HCT116 (cell line): Measurements from ENCODE around the gene SGK1. TPM values are rescaled to one million over a fixed set of nuclear protein-coding genes. Genes with fewer than 3 reads are reported as not detected.

ENCODE experiments used
- ATAC-seq: fragments of 200-7000 bp; cut with Tn5 transposase; 2 replicates; pipeline ENCODE4 v1.9.1; 2020; ENCODE audit warnings: mild to moderate bottlenecking, moderate library complexity
- BruUV-seq: library from RNA; stranded (reverse); fragments of 400-500 nt; replicated peaks from 2 replicates; lab custom pipeline; 2021; lab: Mats Ljungman, UMichigan
- CTCF ChIA-PET: fragments of 300-600 bp; sonication (Branson Sonifier 250); formaldehyde crosslinking; loops from one replicate; lab custom pipeline; 2021; ENCODE audit warnings: antibody characterized with exemption; lab: Charles Lee
- POLR2A ChIA-PET: fragments of 300-600, 350-600 bp; sonication (Branson Sonifier 250); formaldehyde crosslinking; loops from one replicate; lab custom pipeline; 2021; ENCODE audit warnings: antibody characterized with exemption; lab: Charles Lee
- RAD21 ChIA-PET, 2 experiments: fragments of 300-600 bp; sonication (Branson Sonifier 250); formaldehyde crosslinking; loops; one replicate each; lab custom pipeline; 2023; ENCODE audit warnings: low total read pairs in 2 of 2; ENCODE audit not compliant: uncharacterized antibody in 2 of 2, unreplicated experiment in 2 of 2, low non-redundant PET in 1 of 2; lab: Charles Lee
- DNase-seq: peaks from one replicate; pipeline ENCODE4 v3.0.0-alpha.2; 2010; ENCODE audit warnings: low read depth, low spot score
- H2AFZ ChIP-seq: fragments of 200-600 bp; shearing (Covaris generic), sonication (generic); 2 replicates; pipeline ENCODE4 v1.6.1; 2017; ENCODE audit warnings: low read depth, mixed run types, mixed read lengths, antibody characterized with exemption, low read length; ENCODE audit not compliant: poor library complexity, severe bottlenecking
- H3K27ac ChIP-seq: 2 replicates; pipeline ENCODE4 v1.5.1; 2012; ENCODE audit warnings: low read depth, low read length
- H3K27me3 ChIP-seq: fragments of 200-600 bp; sonication (generic); 2 replicates; pipeline ENCODE4 v1.6.1; 2016; ENCODE audit warnings: mixed run types, low read length, mixed read lengths; ENCODE audit not compliant: insufficient read depth
- H3K36me3 ChIP-seq, 2 experiments: fragments of 200-500 bp in 1 of 2; fragments of 200-600 bp in 1 of 2; sonication (Bioruptor generic) in 1 of 2; sonication (generic) in 1 of 2; 2 replicates each; pipeline versions ENCODE4 v1.5.1 to v1.6.1; 2014 to 2016; ENCODE audit warnings: low read length in 2 of 2, inconsistent platforms in 1 of 2, mixed read lengths in 1 of 2, mixed run types in 1 of 2; ENCODE audit not compliant: insufficient read depth in 2 of 2, control insufficient read depth in 1 of 2
- H3K4me1 ChIP-seq, 2 experiments: fragments of 200-600 bp in 1 of 2; sonication (generic) in 1 of 2; 2 replicates each; pipeline versions ENCODE4 v1.5.1 to v1.6.1; 2012 to 2017; ENCODE audit warnings: low read length in 2 of 2, inconsistent platforms in 1 of 2, mild to moderate bottlenecking in 1 of 2, mixed read lengths in 1 of 2, mixed run types in 1 of 2, moderate library complexity in 1 of 2; ENCODE audit not compliant: insufficient read depth in 2 of 2, control insufficient read depth in 1 of 2
- H3K4me2 ChIP-seq: fragments of 200-600 bp; sonication (generic); 2 replicates; pipeline ENCODE4 v1.6.1; 2017; ENCODE audit warnings: mixed run types, low read length, mixed read lengths
- H3K4me3 ChIP-seq, 2 experiments: fragments of 200-600 bp in 1 of 2; sonication (generic) in 1 of 2; replicated peaks in 1 of 2; 2 replicates each; pipeline ENCODE4 v1.5.1; 2011 to 2016; ENCODE audit warnings: low read length in 2 of 2, control low read depth in 1 of 2, low read depth in 1 of 2, mild to moderate bottlenecking in 1 of 2, mixed read lengths in 1 of 2, mixed run types in 1 of 2
- H3K79me2 ChIP-seq: fragments of 200-600 bp; sonication (generic); 2 replicates; pipeline ENCODE4 v1.6.1; 2017; ENCODE audit warnings: mild to moderate bottlenecking, mixed run types, low read length, moderate library complexity, mixed read lengths; ENCODE audit not compliant: insufficient read depth
- H3K9ac ChIP-seq: fragments of 200-600 bp; sonication (generic); 2 replicates; pipeline ENCODE4 v1.6.1; 2016; ENCODE audit warnings: low read length, mixed read lengths
- H3K9me2 ChIP-seq: fragments of 200-600 bp; sonication (generic), shearing (Covaris generic); 2 replicates; pipeline ENCODE4 v1.6.1; 2017; ENCODE audit warnings: mixed run types, mild to moderate bottlenecking, moderate library complexity; ENCODE audit not compliant: insufficient read depth
- H3K9me3 ChIP-seq, 2 experiments: fragments of 200-500 bp in 1 of 2; fragments of 200-600 bp in 1 of 2; sonication (Bioruptor generic) in 1 of 2; sonication (generic) in 1 of 2; 2 replicates each; pipeline ENCODE4 v1.6.1; 2014 to 2017; ENCODE audit warnings: low read length in 2 of 2, mixed read lengths in 2 of 2, inconsistent platforms in 1 of 2, low read depth in 1 of 2, mild to moderate bottlenecking in 1 of 2, mixed run types in 1 of 2, moderate library complexity in 1 of 2; ENCODE audit not compliant: control insufficient read depth in 1 of 2, insufficient read depth in 1 of 2
- H4K20me1 ChIP-seq: fragments of 200-600 bp; sonication (generic), shearing (Covaris generic); 2 replicates; pipeline ENCODE4 v1.6.1; 2017; ENCODE audit warnings: mixed run types, mild to moderate bottlenecking, moderate library complexity; ENCODE audit not compliant: insufficient read depth
- CBX3 ChIP-seq: IDR thresholded peaks from 2 replicates; pipeline ENCODE4 v1.6.1; 2012; ENCODE audit warnings: low read depth
- EGR1 ChIP-seq: IDR thresholded peaks from 2 replicates; pipeline ENCODE4 v1.6.1; 2012; ENCODE audit warnings: low read depth
- ELF1 ChIP-seq: IDR thresholded peaks from 2 replicates; pipeline ENCODE4 v1.6.1; 2012; ENCODE audit warnings: low read depth, borderline replicate concordance
- EZH2 ChIP-seq: fragments of 200-600 bp; sonication (generic); IDR thresholded peaks from 2 replicates; pipeline ENCODE4 v1.6.1; 2017; ENCODE audit warnings: antibody characterized with exemption, mixed run types
- EZH2phosphoT487 ChIP-seq: fragments of 200-600 bp; IDR thresholded peaks from 2 replicates; pipeline ENCODE4 v1.6.1; 2018; ENCODE audit warnings: antibody characterized with exemption, borderline replicate concordance
- FOSL1 ChIP-seq: IDR thresholded peaks from 2 replicates; pipeline ENCODE4 v1.6.1; 2012; ENCODE audit warnings: low read depth
- JUND ChIP-seq: IDR thresholded peaks from 2 replicates; pipeline ENCODE4 v1.6.1; 2012
- POLR2AphosphoS5 ChIP-seq: IDR thresholded peaks from 2 replicates; pipeline ENCODE4 v1.6.1; 2011; ENCODE audit warnings: mild to moderate bottlenecking, low read depth, low read length, moderate library complexity
- RAD21 ChIP-seq: IDR thresholded peaks from 2 replicates; pipeline ENCODE4 v1.6.1; 2012; ENCODE audit warnings: low read depth, mild to moderate bottlenecking
- SP1 ChIP-seq: IDR thresholded peaks from 2 replicates; pipeline ENCODE4 v1.6.1; 2012; ENCODE audit warnings: low read depth
- TCF7L2 ChIP-seq: IDR thresholded peaks from 2 replicates; pipeline ENCODE4 v1.7.0; 2011; ENCODE audit warnings: borderline replicate concordance, inconsistent platforms; ENCODE audit not compliant: insufficient read depth, insufficient read length; ENCODE audit errors: extremely low read depth
- YY1 ChIP-seq: IDR thresholded peaks from 2 replicates; pipeline ENCODE4 v1.6.1; 2011; ENCODE audit warnings: low read length, low read depth, moderate library complexity, mild to moderate bottlenecking; ENCODE audit not compliant: insufficient replicate concordance; ENCODE audit errors: extremely low read depth
- ZNF274 ChIP-seq: fragments of 200-500 bp; sonication (Bioruptor generic); IDR thresholded peaks from 2 replicates; pipeline ENCODE4 v1.6.1; 2014; ENCODE audit warnings: mild to moderate bottlenecking, low read depth, low read length, inconsistent platforms
- intact Hi-C: fragments of 100-400 bp; cut with micrococcal nuclease; formaldehyde crosslinking; loops from 2 replicates; pipeline ENCODE4 v1.10.0; 2022
- total RNA-seq: library from RNA; stranded (reverse); gene quantifications from one replicate; pipeline ENCODE4 v1.2.1, GENCODE V29; 2021; ENCODE audit not compliant: unreplicated experiment
- TF ChIP-seq, protein P1 (sequence below): IDR thresholded peaks from 2 replicates; pipeline ENCODE4 v1.6.1; 2012
- TF ChIP-seq, protein P2 (sequence below): IDR thresholded peaks from 2 replicates; pipeline ENCODE4 v1.6.1; 2011; ENCODE audit warnings: mild to moderate bottlenecking, low read length, moderate library complexity; ENCODE audit not compliant: insufficient replicate concordance; ENCODE audit errors: extremely low read depth
- TF ChIP-seq, protein P3 (sequence below): IDR thresholded peaks from 2 replicates; pipeline ENCODE4 v1.6.1; 2012; ENCODE audit warnings: low read depth
- TF ChIP-seq, protein P4 (sequence below), 3 experiments: fragments of 200-600 bp in 1 of 3; sonication (generic) in 1 of 3; IDR thresholded peaks in 2 of 3; conservative IDR thresholded peaks in 1 of 3; 2 replicates each; pipeline ENCODE4 v1.5.1; 2012 to 2017; ENCODE audit warnings: low read depth in 2 of 3, low read length in 2 of 3, antibody characterized with exemption in 1 of 3, borderline replicate concordance in 1 of 3, control low read depth in 1 of 3, mild to moderate bottlenecking in 1 of 3, mixed read lengths in 1 of 3, mixed run types in 1 of 3, moderate library complexity in 1 of 3; ENCODE audit not compliant: insufficient read depth in 1 of 3

SGK1 gene
- total RNA-seq, 1 experiment from 2014 or later: 4.5 TPM

DNA sequence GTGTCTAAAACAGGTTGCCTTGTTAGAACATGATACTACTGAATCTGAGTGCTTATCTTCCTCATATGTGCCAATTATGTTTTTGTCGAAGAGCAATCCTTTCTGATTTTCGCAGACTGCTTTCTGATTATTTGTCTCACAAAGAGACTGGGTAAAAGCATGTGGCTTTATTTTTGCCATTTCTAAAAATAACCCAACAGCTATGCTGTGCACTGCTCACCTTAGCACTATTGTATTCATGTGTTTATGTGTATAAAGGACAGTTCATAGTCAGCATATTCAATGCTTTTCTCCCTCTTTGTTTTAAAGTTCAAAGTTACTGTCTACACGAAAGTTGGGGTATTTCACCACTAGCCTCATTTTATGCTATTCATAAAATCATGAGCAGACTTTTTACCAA, 127.0 kb downstream of the SGK1 start:
- ATAC-seq: no peak
- ChIA-PET RAD21 (no interaction called here), CTCF (no interaction called here), POLR2A (no interaction called here)
- no peaks in the 10 kb centered on the region for H3K79me2 ChIP-seq
- H3K4me3 ChIP-seq: no peak overlapping the region
- no peak overlapping the region for H3K27ac ChIP-seq
- no peak for DNase-seq
- no peaks in the 10 kb centered on the region for H3K27me3 ChIP-seq
- H3K9me3 ChIP-seq: no peaks in the 10 kb centered on the region
- no TSS peak for BruUV-seq
- H3K9me2 ChIP-seq: no peaks in the 10 kb centered on the region
- intact Hi-C loops: no loop called here
- H3K36me3 ChIP-seq: no peaks in the 10 kb centered on the region
- H2AFZ ChIP-seq: no peak overlapping the region
- H4K20me1 ChIP-seq: no peaks in the 10 kb centered on the region
- no peak overlapping the region for H3K4me2 ChIP-seq
- TF ChIP-seq, protein P1, sequence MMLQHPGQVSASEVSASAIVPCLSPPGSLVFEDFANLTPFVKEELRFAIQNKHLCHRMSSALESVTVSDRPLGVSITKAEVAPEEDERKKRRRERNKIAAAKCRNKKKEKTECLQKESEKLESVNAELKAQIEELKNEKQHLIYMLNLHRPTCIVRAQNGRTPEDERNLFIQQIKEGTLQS: no peak
- TF ChIP-seq JUND (no peak), EGR1 (no peak), POLR2AphosphoS5 (no peak), YY1 (no peak), ZNF274 (no peak), ELF1 (no peak), EZH2 (no peak), FOSL1 (no peak), TCF7L2 (no peak), SP1 (no peak), EZH2phosphoT487 (no peak), CBX3 (no peak), RAD21 (no peak)
- TF ChIP-seq, protein P2, sequence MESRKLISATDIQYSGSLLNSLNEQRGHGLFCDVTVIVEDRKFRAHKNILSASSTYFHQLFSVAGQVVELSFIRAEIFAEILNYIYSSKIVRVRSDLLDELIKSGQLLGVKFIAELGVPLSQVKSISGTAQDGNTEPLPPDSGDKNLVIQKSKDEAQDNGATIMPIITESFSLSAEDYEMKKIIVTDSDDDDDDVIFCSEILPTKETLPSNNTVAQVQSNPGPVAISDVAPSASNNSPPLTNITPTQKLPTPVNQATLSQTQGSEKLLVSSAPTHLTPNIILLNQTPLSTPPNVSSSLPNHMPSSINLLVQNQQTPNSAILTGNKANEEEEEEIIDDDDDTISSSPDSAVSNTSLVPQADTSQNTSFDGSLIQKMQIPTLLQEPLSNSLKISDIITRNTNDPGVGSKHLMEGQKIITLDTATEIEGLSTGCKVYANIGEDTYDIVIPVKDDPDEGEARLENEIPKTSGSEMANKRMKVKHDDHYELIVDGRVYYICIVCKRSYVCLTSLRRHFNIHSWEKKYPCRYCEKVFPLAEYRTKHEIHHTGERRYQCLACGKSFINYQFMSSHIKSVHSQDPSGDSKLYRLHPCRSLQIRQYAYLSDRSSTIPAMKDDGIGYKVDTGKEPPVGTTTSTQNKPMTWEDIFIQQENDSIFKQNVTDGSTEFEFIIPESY: no peak
- TF ChIP-seq, protein P3, sequence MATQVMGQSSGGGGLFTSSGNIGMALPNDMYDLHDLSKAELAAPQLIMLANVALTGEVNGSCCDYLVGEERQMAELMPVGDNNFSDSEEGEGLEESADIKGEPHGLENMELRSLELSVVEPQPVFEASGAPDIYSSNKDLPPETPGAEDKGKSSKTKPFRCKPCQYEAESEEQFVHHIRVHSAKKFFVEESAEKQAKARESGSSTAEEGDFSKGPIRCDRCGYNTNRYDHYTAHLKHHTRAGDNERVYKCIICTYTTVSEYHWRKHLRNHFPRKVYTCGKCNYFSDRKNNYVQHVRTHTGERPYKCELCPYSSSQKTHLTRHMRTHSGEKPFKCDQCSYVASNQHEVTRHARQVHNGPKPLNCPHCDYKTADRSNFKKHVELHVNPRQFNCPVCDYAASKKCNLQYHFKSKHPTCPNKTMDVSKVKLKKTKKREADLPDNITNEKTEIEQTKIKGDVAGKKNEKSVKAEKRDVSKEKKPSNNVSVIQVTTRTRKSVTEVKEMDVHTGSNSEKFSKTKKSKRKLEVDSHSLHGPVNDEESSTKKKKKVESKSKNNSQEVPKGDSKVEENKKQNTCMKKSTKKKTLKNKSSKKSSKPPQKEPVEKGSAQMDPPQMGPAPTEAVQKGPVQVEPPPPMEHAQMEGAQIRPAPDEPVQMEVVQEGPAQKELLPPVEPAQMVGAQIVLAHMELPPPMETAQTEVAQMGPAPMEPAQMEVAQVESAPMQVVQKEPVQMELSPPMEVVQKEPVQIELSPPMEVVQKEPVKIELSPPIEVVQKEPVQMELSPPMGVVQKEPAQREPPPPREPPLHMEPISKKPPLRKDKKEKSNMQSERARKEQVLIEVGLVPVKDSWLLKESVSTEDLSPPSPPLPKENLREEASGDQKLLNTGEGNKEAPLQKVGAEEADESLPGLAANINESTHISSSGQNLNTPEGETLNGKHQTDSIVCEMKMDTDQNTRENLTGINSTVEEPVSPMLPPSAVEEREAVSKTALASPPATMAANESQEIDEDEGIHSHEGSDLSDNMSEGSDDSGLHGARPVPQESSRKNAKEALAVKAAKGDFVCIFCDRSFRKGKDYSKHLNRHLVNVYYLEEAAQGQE: no peak
- TF ChIP-seq, protein P4, sequence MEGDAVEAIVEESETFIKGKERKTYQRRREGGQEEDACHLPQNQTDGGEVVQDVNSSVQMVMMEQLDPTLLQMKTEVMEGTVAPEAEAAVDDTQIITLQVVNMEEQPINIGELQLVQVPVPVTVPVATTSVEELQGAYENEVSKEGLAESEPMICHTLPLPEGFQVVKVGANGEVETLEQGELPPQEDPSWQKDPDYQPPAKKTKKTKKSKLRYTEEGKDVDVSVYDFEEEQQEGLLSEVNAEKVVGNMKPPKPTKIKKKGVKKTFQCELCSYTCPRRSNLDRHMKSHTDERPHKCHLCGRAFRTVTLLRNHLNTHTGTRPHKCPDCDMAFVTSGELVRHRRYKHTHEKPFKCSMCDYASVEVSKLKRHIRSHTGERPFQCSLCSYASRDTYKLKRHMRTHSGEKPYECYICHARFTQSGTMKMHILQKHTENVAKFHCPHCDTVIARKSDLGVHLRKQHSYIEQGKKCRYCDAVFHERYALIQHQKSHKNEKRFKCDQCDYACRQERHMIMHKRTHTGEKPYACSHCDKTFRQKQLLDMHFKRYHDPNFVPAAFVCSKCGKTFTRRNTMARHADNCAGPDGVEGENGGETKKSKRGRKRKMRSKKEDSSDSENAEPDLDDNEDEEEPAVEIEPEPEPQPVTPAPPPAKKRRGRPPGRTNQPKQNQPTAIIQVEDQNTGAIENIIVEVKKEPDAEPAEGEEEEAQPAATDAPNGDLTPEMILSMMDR (IDR thresholded peaks at IDR 0.05 in 2 of 3, conservative IDR thresholded peaks at IDR 0.05 in 1 of 3; ENCODE audit: borderline replicate concordance in 1 of 3, insufficient read depth in 1 of 3, low read depth in 2 of 3, low read length in 2 of 3): no peak
- no peak overlapping the region for H3K9ac ChIP-seq
- H3K4me1 ChIP-seq: no peaks in the 10 kb centered on the region
